ENCODE data around the gene PCSK5. TPM values are rescaled to one million over a fixed set of nuclear protein-coding genes. Genes with fewer than 3 reads are reported as not detected.
"Not testable (repeated sequence)": the region's sequence is repeated elsewhere in the genome, so short reads cannot be mapped to it uniquely, and the experiment has no call there.

Gene PCSK5
- total RNA-seq, 1 donor from 2014 or later = 6.2 TPM

DNA sequence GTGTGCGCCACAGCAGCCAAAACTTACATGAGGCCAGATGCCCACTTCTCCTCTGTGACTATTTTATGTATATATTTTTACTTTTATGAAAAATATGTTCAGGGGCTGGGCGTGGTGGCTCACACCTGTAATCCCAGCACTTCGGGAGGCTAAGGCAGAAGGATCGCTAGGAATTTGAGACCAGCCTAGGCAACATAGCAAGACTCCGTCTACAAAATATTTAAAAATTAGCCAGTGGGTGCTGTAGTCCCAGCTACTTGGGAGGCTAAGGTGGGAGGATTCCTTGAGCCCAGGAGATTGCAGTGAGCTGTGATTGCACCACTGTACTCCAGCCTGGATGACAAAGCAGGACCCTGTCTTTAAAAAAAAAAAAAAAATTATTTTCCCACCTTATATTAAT lies 420.5 kb downstream of the PCSK5 start:
- intact Hi-C loops (cut with DNase I) = no loop called here
- DNase-seq (ENCODE audit: low spot score) = no peak

DNA sequence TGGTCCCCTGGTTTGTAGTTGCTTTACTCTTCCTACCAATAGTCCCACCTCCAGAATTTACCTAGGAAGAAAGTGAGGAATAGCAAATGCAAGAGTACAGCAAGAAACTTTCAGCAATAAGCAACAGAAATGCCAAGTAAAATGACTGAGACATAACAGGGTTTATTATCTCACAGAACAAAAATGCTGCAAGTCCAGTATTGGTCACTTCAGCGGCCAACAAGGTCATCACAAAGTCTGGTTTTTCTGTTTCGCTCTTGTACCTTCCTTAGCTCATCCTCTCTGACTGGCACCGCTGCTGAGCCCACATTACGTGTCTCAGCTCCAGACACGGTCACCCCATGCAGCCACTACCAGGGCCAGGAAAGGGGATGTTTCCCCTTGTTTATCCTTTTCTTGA lies 421.1 kb downstream of the PCSK5 start:
- intact Hi-C loops (cut with DNase I) = no loop called here
- no peak for DNase-seq (ENCODE audit: low spot score)

DNA sequence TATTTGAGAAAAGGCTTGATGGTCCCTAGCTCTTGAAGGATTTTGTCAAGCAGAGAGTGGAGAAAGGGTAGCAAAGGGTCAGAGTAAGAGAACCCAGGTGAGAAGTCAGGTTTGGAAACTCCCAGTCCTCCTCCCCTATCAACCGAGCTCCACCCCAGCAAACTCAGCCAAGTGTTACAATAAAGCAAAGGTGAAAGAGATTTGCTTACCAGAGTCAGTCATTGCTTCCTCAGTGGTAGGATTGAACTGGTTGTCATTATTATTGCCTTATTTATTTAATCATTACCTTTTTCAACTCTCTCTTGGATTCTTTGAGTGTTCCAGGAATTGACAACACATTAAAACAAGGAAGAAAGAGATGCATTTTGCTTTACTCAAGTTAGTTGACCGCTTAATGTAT lies 423.3 kb downstream of the PCSK5 start:
- DNase-seq (ENCODE audit: low spot score) = no peak
- intact Hi-C loops (cut with DNase I) = no loop called here

DNA sequence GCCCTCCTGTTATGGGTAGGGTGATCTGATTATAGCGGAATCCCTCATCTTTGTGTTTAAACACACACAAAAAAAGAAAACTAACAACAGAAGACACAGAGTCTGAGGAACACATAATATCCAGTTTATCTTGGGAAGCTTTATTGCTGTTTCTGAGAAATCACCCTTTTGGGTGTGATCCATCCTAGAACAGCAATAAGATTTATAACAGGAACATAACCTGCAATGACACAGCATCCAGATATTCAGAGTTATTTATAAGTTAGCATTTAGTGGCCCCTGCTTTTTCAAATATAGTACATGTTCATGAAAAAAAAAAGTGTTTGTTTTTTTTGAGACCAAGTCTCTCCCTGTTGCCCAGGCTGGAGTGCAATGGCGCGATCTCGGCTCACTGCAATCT lies 423.8 kb downstream of the PCSK5 start:
- no peak for DNase-seq (ENCODE audit: low spot score)
- intact Hi-C loops (cut with DNase I) = no loop called here

DNA sequence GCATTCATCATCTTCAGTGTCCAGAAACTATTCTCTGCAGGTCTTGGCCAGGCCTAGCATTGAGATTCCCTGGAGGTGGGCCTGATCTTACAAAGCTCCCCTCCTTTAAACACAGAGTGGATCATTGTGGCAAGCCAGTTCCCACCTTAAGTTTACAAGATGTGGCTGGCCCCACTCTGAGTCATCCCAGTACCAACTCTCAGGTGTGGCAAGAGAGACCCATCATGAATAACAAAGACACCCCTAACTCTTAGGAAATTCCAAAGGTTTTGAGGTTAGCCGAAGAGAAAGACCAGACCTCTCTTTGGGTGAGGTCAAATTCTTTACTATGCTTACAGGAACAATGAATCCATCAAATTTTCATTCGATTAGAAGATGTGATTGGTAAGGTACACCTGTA lies 425.6 kb downstream of the PCSK5 start:
- intact Hi-C loops (cut with DNase I) = no loop called here
- no peak for DNase-seq (ENCODE audit: low spot score)

DNA sequence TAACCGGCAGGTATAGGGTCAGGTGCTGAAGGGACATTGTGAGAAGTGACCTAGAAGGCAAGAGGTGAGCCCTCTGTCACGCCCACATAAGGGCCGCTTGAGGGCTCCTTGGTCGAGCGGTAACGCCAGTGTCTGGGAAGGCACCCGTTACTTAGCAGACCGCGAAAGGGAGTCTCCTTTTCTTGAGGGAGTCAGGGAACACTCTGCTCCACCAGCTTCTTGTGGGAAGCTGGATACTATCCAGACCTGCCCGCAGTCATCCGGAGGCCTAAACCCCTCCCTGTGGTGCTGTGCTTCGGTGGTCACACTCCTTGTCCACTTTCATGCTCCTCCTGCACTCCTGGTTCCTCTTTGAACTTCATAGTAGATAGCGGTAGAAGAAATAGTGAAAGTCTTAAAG lies 429.0 kb downstream of the PCSK5 start:
- DNase-seq (ENCODE audit: low spot score); intact Hi-C loops (cut with DNase I): not testable (repeated sequence)

DNA sequence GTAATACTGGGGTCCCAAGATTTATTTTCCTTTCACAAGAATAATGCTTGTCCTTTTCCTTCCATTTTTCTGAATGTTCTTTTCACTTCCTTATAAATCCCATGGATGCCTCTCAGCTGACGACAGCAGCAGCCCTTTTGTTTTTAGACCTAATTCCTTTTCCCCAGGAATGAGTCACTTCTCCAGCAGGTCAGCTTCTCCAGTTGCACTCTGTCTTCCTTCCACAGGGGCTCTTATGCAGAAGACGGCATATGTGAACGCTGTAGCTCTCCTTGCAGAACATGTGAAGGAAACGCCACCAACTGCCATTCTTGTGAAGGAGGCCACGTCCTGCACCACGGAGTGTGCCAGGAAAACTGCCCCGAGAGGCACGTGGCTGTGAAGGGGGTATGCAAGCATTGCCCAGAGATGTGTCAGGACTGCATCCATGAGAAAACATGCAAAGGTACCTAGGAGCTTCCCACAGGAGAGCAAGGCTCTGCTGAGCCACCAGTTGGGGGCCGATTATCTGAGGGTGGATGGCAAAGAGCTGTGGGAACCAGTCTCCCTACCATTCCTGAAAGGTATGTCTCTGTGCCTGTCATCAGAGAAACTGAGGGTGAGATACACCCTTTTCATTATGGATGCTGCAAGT lies 430.8 kb downstream of the PCSK5 start:
- DNase-seq (ENCODE audit: low spot score) = no peak
- intact Hi-C loops (cut with DNase I) = no loop called here

DNA sequence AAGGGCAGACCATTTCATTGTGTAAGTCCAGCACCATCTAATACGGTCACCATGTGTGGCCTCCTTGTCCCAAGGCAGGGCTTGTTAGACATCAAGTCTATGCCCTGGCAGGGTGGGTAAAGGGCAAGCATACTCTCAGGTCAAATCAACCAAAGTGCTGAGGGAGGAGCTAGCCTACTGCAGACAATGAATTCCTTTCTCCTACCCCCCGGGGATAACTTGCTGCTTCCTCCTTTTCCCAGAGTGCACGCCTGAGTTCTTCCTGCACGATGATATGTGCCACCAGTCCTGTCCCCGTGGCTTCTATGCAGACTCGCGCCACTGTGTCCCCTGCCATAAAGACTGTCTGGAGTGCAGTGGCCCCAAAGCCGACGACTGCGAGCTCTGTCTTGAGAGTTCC lies 432.3 kb downstream of the PCSK5 start:
- DNase-seq (ENCODE audit: low spot score) = no peak
- intact Hi-C loops (cut with DNase I) = no loop called here

DNA sequence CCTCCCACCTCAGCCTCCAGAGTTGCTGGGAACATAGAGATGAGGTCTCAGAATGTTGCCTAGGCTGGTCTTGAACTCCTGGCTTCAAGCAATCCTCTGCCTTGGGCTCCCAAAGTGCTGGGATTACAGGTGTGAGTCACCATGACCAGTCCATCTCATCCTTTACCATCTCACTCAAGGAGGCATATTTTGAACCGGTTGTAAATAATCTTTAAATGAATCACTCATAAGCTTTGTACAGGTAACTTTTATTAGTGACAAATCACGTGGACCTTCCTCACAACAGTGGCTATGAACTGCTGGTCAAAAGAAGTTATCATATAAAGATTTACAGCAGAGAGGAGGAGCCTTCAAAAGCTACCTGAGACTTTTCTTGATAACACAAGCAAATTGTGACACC lies 433.0 kb downstream of the PCSK5 start:
- DNase-seq (ENCODE audit: low spot score) = no peak
- intact Hi-C loops (cut with DNase I) = no loop called here

DNA sequence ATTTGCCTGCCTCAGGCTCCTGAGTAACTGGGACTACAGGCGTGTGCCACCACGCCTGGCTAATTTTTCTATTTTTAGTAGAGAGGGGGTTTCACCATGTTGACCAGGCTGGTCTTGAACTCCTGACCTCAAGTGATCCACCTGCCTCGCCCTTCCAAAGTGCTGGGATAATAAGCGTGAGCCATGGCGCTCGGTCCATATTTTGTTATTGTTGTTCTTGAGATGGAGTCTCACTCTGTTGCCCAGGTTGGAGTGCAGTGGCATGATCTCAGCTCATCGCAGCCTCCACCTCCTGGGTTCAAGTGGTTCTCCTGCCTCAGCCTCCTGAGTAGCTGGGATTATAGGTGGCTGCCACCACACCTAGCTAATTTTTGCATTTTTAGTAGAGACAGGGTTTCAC lies 433.6 kb downstream of the PCSK5 start:
- intact Hi-C loops (cut with DNase I); DNase-seq (ENCODE audit: low spot score): not testable (repeated sequence)

DNA sequence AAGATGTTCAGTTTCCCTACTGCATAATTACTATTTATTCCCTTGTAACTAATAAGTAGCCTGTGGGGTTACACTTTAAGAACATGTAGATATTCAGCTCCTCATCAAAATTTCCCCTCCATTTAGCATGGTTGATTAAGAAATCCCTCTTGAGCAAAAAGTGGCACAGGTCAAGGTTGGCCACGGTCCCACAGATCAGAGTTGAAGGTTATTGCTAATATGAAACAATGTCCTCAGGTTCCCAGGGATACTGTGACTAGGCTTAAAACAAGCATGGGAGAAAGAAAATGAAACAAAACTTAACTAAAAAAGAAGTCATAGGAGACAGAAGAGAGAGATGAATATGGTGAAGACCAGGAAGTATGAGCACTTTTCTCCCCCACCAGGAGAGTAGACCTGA lies 439.6 kb downstream of the PCSK5 start:
- intact Hi-C loops (cut with DNase I) = no loop called here
- DNase-seq (ENCODE audit: low spot score) = no peak

DNA sequence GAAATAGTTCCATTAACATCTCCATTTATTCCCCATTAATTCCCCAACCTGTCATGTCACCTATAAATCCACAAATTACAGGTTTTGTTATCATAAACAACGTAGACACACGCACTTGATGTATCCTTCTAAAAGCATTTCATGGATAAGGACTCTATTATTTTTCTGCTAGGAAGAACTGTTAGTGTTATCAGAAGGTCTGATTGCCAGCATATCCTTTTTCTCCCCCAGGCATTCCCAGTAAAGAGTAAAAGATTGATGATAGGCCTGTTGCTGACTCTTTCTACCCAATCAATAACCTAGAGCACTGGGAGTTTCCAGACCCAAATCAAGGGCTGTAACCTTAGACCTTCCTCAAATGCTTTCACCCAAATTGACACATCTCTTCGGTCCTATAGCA lies 442.9 kb downstream of the PCSK5 start:
- intact Hi-C loops (cut with DNase I) = no loop called here
- DNase-seq (ENCODE audit: low spot score) = no peak

DNA sequence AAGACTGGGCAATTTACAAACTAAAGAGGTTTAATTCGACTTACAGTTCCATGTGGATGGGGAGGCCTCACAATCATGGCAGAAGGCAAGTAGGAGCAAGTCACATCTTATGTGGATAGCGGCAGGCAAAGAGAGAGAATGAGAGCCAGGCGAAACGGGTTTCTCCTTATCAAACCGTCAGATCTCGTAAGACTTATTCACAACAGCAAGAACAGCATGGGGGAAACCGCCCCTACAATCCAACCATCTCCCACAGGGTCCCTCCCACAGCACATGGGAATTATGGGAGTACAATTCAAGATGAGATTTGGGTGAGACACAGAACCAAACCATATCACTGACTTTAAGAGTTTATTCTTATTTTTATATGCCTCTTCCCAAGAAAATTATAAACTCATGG lies 443.5 kb downstream of the PCSK5 start:
- no peak for DNase-seq (ENCODE audit: low spot score)

DNA sequence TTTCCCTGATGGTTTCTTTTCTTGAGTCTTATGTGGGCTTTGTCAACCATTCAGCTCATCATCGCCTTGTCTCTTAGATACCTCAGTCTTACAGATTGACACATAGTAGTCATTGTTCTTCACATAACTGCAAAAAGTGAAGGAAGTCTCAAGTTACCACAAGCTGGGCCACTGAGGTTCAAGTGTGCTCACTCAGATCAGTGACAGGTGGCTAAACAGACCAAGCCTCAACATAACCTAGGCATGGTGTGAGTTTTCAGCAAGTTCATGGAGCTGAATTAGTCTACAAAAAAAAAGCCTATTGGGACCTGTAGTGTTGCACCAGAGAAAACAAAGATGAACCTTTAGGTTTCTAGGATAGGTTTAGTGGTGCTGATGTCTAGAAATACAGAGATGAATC lies 445.6 kb downstream of the PCSK5 start:
- no peak for DNase-seq (ENCODE audit: low spot score)
- intact Hi-C loops (cut with DNase I) = no loop called here

More for the DNA sequence above, 443.5 kb downstream of the PCSK5 start:
- intact Hi-C loops (cut with DNase I) = no loop called here

DNA sequence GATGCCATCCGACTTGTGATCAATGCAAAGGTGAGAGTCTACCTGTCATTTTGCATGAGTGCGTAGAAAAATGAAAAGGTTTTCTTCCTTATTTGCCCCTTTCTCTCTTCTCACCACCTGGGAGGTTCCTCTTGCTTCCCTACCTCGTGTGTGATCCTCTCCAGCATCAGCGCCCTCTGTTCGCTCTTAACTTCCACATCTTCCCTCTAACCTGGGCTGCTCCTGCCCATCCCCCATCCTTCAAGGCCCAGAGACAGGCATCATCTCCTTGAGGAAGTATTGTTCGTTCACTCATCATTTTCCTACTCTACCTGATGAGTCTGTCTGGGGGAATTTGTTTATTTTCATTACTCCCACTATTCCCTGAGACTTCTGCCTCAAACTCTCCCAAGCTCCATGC lies 447.9 kb downstream of the PCSK5 start:
- intact Hi-C loops (cut with DNase I) = no loop called here
- no peak for DNase-seq (ENCODE audit: low spot score)

DNA sequence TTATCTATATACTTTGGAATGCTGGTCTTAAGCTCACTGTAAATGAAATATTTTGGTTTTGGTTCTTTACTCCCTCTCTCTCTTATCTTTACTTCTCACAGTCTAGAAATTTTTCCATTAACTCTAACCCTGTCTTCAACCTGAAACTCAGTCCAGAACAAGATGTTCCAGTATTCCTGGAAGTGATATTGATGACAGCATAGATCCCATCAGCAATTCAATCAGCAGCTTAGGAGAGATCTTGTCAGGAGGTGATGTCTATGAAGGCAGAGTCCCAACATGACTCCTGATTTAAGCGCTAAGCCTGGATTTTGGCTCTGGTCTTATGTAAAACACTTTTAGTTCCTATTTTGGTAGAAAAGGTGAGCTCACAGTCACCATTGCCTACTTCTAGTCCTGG lies 451.1 kb downstream of the PCSK5 start:
- no peak for DNase-seq (ENCODE audit: low spot score)
- intact Hi-C loops (cut with DNase I) = no loop called here

DNA sequence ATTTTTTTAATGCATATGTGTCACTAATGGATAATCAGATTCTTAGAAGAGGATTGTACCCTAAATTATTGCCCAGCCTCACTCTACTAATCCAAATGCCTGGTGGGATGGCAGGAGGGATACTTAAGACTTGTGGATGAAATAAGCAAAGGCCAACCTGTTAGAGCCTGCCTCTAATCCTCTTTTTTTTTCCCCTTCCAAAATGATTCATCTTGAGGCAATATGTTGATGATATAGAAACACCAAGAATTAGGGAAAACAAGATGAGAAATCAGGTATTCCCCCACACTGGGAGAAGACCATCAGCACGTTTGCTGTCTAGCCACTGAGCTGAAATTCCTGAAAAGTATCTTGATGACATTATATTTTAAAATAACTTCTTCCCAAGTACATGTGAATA lies 451.7 kb downstream of the PCSK5 start:
- intact Hi-C loops (cut with DNase I) = no loop called here

DNA sequence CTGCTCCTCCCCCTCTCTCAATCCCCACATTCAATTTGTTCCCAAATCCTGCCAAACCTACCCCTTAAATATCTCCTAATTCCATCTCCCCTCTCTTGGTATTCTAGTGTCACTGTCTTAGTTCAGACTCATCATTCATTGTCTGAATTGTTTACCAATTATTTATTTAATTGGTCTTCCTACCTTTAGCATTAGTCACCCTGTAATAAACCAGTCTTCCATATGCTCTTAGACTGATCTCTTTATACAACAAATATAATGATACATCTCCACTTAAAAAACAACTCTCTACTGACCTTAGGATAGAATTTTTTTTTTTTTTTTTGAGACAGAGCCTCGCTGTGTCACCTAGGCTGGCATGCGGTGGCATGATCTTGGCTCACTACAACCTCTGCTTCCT lies 452.4 kb downstream of the PCSK5 start:
- intact Hi-C loops (cut with DNase I) = no loop called here
- DNase-seq (ENCODE audit: low spot score) = no peak

More for the DNA sequence above, 451.7 kb downstream of the PCSK5 start:
- DNase-seq (ENCODE audit: low spot score) = no peak

DNA sequence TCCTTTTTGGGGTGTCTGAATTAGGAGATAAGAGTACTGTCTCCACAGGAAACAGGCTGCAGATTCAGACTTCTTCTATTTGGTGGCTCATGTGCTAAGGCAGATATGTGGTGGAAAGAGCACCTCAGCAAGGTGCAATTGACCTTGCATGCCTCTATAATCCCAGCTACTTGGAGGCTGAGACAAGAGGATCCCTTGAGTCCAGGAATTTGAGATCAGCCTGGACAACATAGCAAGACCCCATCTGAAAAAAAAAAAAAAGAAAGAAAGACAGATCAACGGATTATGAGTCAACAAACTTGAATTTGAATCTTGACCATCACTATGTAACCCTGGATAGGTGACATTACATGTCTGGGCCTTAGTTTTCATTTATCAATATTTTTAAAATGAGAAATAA lies 459.4 kb downstream of the PCSK5 start:
- intact Hi-C loops (cut with DNase I) = no loop called here
- DNase-seq (ENCODE audit: low spot score) = no peak

DNA sequence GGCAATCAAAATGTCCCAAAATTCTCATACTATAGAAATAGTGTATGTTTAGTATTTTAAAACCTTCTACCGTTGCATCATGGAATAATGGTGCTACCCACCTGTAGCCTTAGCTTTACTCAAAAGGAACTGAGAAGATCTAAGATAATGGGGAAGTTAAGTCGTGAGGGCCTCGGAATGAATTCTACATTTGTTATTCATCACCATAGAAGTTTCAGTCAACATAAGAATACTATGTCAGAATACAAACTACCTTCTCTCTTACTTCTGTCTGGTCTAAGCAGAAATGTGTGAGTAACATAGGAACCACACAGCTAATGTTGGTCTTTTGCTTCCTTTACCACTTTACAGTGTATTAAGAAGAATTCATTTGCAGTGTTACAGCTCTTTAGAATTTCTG lies 460.5 kb downstream of the PCSK5 start:
- intact Hi-C loops (cut with DNase I) = no loop called here
- DNase-seq (ENCODE audit: low spot score) = no peak

DNA sequence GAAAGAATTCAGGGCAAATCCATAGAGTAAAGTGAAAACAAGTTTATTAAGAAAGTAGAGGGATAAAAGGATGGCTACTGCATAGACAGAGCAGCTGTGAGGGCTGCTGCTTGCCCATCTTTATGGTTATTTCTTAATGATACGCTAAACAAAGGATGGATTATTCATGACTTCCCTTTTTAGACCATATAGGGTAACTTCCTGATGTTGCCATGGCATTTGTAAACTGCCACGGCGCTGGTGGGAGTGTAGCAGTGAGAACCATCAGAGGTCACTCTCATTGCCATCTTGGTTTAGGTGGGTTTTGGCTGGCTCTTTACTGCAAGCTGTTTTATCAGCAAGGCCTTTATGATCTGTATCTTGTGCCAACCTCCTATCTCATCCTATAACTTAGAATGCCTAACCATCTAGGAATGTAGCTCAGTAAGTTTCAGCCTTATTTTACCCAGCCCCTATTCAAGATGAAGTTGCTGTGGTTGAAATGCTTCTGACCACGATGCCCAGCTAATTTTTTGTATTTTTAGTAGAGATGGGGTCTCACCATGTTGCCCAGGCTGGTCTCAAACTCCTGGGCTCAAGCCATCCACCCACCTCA lies 461.6 kb downstream of the PCSK5 start:
- intact Hi-C loops (cut with DNase I) = no loop called here
- DNase-seq (ENCODE audit: low spot score) = no peak

DNA sequence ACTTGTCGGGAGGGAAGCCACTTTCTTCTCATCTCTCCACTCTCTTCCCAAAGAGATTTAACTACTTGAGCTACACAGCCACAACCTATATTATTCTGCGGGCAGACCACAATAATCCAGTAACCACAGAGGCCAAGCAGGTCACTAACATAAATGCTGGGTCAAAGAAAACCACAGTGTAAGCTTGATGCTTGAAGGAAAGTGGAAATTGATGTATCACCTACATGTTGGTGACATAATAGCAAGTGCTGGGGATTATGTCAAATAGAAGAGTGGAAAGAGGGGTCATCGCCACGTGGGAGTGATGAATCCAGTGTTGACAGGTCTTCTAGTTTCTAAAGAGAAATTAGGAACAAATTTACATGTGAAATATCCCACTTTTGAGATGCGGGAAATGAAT lies 462.8 kb downstream of the PCSK5 start:
- intact Hi-C loops (cut with DNase I) = no loop called here
- no peak for DNase-seq (ENCODE audit: low spot score)
